ENCODE data around the gene SH3BP5.

Gene SH3BP5

GRCh38 chr3:15271785-15272381 lies 60.5 kb downstream of the SH3BP5 start:
- peak; percentile 29 to 61 (median 50) for DNase-seq

- DNase-seq = no peak
Observed at GRCh38 chr3:15271030-15271429, 61.4 kb downstream of the SH3BP5 start.

- peak; percentile 61 to 80 (median 74) for DNase-seq
Observed at GRCh38 chr3:15269091-15269989, 63.0 kb downstream of the SH3BP5 start.

- peak; percentile 65 to 83 (median 74) for DNase-seq
Observed at GRCh38 chr3:15268033-15268631, 64.3 kb downstream of the SH3BP5 start.

GRCh38 chr3:15267502-15267901 lies 64.9 kb downstream of the SH3BP5 start:
- DNase-seq = no peak

- no peak for DNase-seq
Observed at GRCh38 chr3:15266510-15267376, 65.6 kb downstream of the SH3BP5 start.

- no peak for DNase-seq
Observed at GRCh38 chr3:15265655-15266509, 66.5 kb downstream of the SH3BP5 start.

- no peak for DNase-seq
Observed at GRCh38 chr3:15264486-15264885, 67.9 kb downstream of the SH3BP5 start.

GRCh38 chr3:15263926-15264325 lies 68.5 kb downstream of the SH3BP5 start:
- DNase-seq = no peak

- no peak for DNase-seq
Observed at GRCh38 chr3:15263120-15263519, 69.3 kb downstream of the SH3BP5 start.

- no peak for DNase-seq
Observed at GRCh38 chr3:15262021-15262420, 70.4 kb downstream of the SH3BP5 start.

- DNase-seq = no peak
Observed at GRCh38 chr3:15261274-15261673, 71.1 kb downstream of the SH3BP5 start.

- no peak for DNase-seq
Observed at GRCh38 chr3:15260531-15260930, 71.9 kb downstream of the SH3BP5 start.

- no peak for DNase-seq
Observed at GRCh38 chr3:15258720-15259119, 73.7 kb downstream of the SH3BP5 start.

- no peak for DNase-seq
Observed at GRCh38 chr3:15256861-15257341, 75.5 kb downstream of the SH3BP5 start.

GRCh38 chr3:15255215-15255614 lies 77.2 kb downstream of the SH3BP5 start:
- DNase-seq = no peak

GRCh38 chr3:15253023-15253697 lies 79.2 kb downstream of the SH3BP5 start:
- no peak for DNase-seq

GRCh38 chr3:15246186-15246585 lies 86.2 kb downstream of the SH3BP5 start:
- no peak for DNase-seq

- DNase-seq = no peak
Observed at GRCh38 chr3:15243822-15244482, 88.4 kb downstream of the SH3BP5 start.

GRCh38 chr3:15241341-15241740 lies 91.0 kb downstream of the SH3BP5 start:
- peak in 1 of 4 experiments; percentile 9 for DNase-seq

GRCh38 chr3:15229262-15229661 lies 103.1 kb downstream of the SH3BP5 start:
- DNase-seq = no peak

All from activated CD4-positive, CD25-positive, alpha-beta regulatory T cell (primary cell).